H9 (cell line): Measurements from ENCODE around the gene SLC9A7. TPM values are rescaled to one million over a fixed set of nuclear protein-coding genes. Genes with fewer than 3 reads are reported as not detected.

ENCODE experiments used
- DNase-seq: peaks from one replicate; pipeline ENCODE4 v3.0.0-alpha.2; 2017
- H2AFZ ChIP-seq: one replicate; pipeline ENCODE4 v1.6.1; 2013; ENCODE audit warnings: mild to moderate bottlenecking, low read length, control low read depth, moderate library complexity
- H2AK5ac ChIP-seq: 2 replicates; pipeline ENCODE4 v1.6.1; 2013; ENCODE audit warnings: low read length, control low read depth, mixed read lengths; ENCODE audit not compliant: insufficient read length
- H2BK120ac ChIP-seq: one replicate; pipeline ENCODE4 v1.6.1; 2013; ENCODE audit warnings: low read depth, mild to moderate bottlenecking, low read length, control low read depth, inconsistent platforms; ENCODE audit not compliant: poor library complexity, severe bottlenecking
- H2BK12ac ChIP-seq: 2 replicates; pipeline ENCODE4 v1.6.1; 2013; ENCODE audit warnings: low read length, control low read depth, mixed read lengths, low read depth; ENCODE audit not compliant: insufficient read length
- H2BK15ac ChIP-seq: 2 replicates; pipeline ENCODE4 v1.6.1; 2013; ENCODE audit warnings: low read depth, low read length, control low read depth
- H2BK20ac ChIP-seq: one replicate; pipeline ENCODE4 v1.6.1; 2013; ENCODE audit warnings: low read depth, mild to moderate bottlenecking, low read length, control low read depth, inconsistent platforms; ENCODE audit not compliant: poor library complexity, severe bottlenecking
- H2BK5ac ChIP-seq: 2 replicates; pipeline ENCODE4 v1.6.1; 2013; ENCODE audit warnings: low read length, control low read depth, mixed read lengths; ENCODE audit not compliant: insufficient read length
- H3K14ac ChIP-seq: 2 replicates; pipeline ENCODE4 v1.6.1; 2013; ENCODE audit warnings: low read length, control low read depth; ENCODE audit not compliant: insufficient read depth
- H3K18ac ChIP-seq: 2 replicates; pipeline ENCODE4 v1.6.1; 2013; ENCODE audit warnings: low read depth, mild to moderate bottlenecking, mixed read lengths, low read length, control low read depth; ENCODE audit not compliant: insufficient read length
- H3K23ac ChIP-seq: 2 replicates; pipeline ENCODE4 v1.6.1; 2013; ENCODE audit warnings: low read length, control low read depth, mixed read lengths, low read depth; ENCODE audit not compliant: insufficient read length
- H3K23me2 ChIP-seq: 2 replicates; pipeline ENCODE4 v1.6.1; 2013; ENCODE audit warnings: low read depth, mild to moderate bottlenecking, mixed read lengths, low read length, control low read depth; ENCODE audit not compliant: insufficient read length, poor library complexity, severe bottlenecking
- H3K27ac ChIP-seq: 2 replicates; pipeline ENCODE4 v1.5.1; 2013; ENCODE audit warnings: low read length, control low read depth, mixed read lengths, low read depth; ENCODE audit not compliant: insufficient read length
- H3K27me3 ChIP-seq: 2 replicates; pipeline ENCODE4 v1.6.1; 2013; ENCODE audit warnings: low read length, control low read depth, inconsistent platforms; ENCODE audit not compliant: insufficient read depth
- H3K4ac ChIP-seq: 2 replicates; pipeline ENCODE4 v1.6.1; 2013; ENCODE audit warnings: low read depth, mild to moderate bottlenecking, control low read depth, inconsistent platforms, low read length, moderate library complexity
- H3K4me1 ChIP-seq: 2 replicates; pipeline ENCODE4 v1.6.1; 2013; ENCODE audit warnings: low read length, control low read depth, inconsistent platforms; ENCODE audit not compliant: insufficient read depth
- H3K4me2 ChIP-seq: 2 replicates; pipeline ENCODE4 v1.6.1; 2013; ENCODE audit warnings: low read length, control low read depth, mixed read lengths; ENCODE audit not compliant: insufficient read length, insufficient read depth
- H3K56ac ChIP-seq: 2 replicates; pipeline ENCODE4 v1.6.1; 2013; ENCODE audit warnings: low read depth, mild to moderate bottlenecking, mixed read lengths, low read length, control low read depth; ENCODE audit not compliant: insufficient read length
- H3K79me1 ChIP-seq: 2 replicates; pipeline ENCODE4 v1.6.1; 2013; ENCODE audit warnings: low read depth, mild to moderate bottlenecking, moderate library complexity, low read length, control low read depth, inconsistent platforms; ENCODE audit not compliant: insufficient read depth, poor library complexity, severe bottlenecking
- H3K79me2 ChIP-seq: 2 replicates; pipeline ENCODE4 v1.6.1; 2013; ENCODE audit warnings: low read length, control low read depth, inconsistent platforms; ENCODE audit not compliant: insufficient read depth
- H3K9ac ChIP-seq: 2 replicates; pipeline ENCODE4 v1.6.1; 2013; ENCODE audit warnings: low read length, control low read depth, mixed read lengths; ENCODE audit not compliant: insufficient read length; ENCODE audit errors: extremely low read depth
- H3K9me3 ChIP-seq: one replicate; pipeline ENCODE4 v1.6.1; 2013; ENCODE audit warnings: low read depth, low read length, inconsistent platforms; ENCODE audit not compliant: control insufficient read depth
- H3T11ph ChIP-seq: one replicate; pipeline ENCODE4 v1.6.1; 2013; ENCODE audit warnings: mild to moderate bottlenecking, low read length, control low read depth, inconsistent platforms
- H4K20me1 ChIP-seq: one replicate; pipeline ENCODE4 v1.6.1; 2013; ENCODE audit not compliant: control insufficient read depth, insufficient read length, insufficient read depth
- H4K5ac ChIP-seq: 2 replicates; pipeline ENCODE4 v1.6.1; 2013; ENCODE audit warnings: low read depth, mild to moderate bottlenecking, mixed read lengths, low read length, control low read depth; ENCODE audit not compliant: insufficient read length
- H4K8ac ChIP-seq: replicated peaks from 2 replicates; pipeline ENCODE4 v1.6.1; 2013; ENCODE audit warnings: low read length, control low read depth, mixed read lengths, low read depth; ENCODE audit not compliant: insufficient read length
- H4K91ac ChIP-seq: 2 replicates; pipeline ENCODE4 v1.6.1; 2013; ENCODE audit warnings: low read depth, mild to moderate bottlenecking, moderate library complexity, mixed read lengths, low read length, control low read depth; ENCODE audit not compliant: insufficient read length
- H3K27ac Mint-ChIP-seq, 3 experiments: 2 replicates in 2 of 3; 3 replicates in 1 of 3; pipeline ENCODE4 v1.8.0; 2020 to 2021; ENCODE audit warnings: mixed read lengths in 3 of 3, mild to moderate bottlenecking in 1 of 3, moderate library complexity in 1 of 3
- H3K27me3 Mint-ChIP-seq: 2 replicates; pipeline ENCODE4 v1.8.0; 2021; ENCODE audit warnings: low read depth, mild to moderate bottlenecking, moderate library complexity, mixed read lengths
- H3K36me3 Mint-ChIP-seq, 3 experiments: 2 replicates in 2 of 3; 3 replicates in 1 of 3; pipeline ENCODE4 v1.8.0; 2020 to 2021; ENCODE audit warnings: low read depth in 3 of 3, mixed read lengths in 3 of 3; ENCODE audit not compliant: insufficient read depth in 1 of 3
- H3K4me1 Mint-ChIP-seq, 2 experiments: 2 replicates each; pipeline ENCODE4 v1.8.0; 2020; ENCODE audit warnings: mixed read lengths in 2 of 2
- H3K4me3 Mint-ChIP-seq, 2 experiments: 2 replicates in 1 of 2; 3 replicates in 1 of 2; pipeline ENCODE4 v1.8.0; 2020 to 2021; ENCODE audit warnings: mild to moderate bottlenecking in 2 of 2, mixed read lengths in 2 of 2, moderate library complexity in 1 of 2
- H3K9me3 Mint-ChIP-seq, 2 experiments: 2 replicates in 1 of 2; 3 replicates in 1 of 2; pipeline ENCODE4 v1.8.0; 2020; ENCODE audit warnings: mild to moderate bottlenecking in 2 of 2, mixed read lengths in 2 of 2, moderate library complexity in 1 of 2
- WGBS: extraction: QIAGEN DNeasy Blood & Tissue Kit; methylation state at CpG from one replicate; pipeline ENCODE4 v1.1.7; 2013; ENCODE audit warnings: missing lambda C conversion rate, low lambda C conversion rate, mixed read lengths; ENCODE audit not compliant: insufficient read length; ENCODE audit errors: extremely low coverage; 5-methylcytosine and 5-hydroxymethylcytosine counted together
- total RNA-seq: library from RNA; stranded (reverse); gene quantifications from 2 replicates; pipeline ENCODE4 v1.2.1, GENCODE V29; 2021
- TF ChIP-seq, protein P1 (sequence below): fragments of 200-600 bp; sonication (generic); conservative IDR thresholded peaks from 3 replicates; pipeline ENCODE4 v1.8.0; 2021; ENCODE audit warnings: antibody characterized with exemption, mild to moderate bottlenecking

Gene SLC9A7
- total RNA-seq, 1 experiment from 2014 or later = 5.9 TPM

DNA sequence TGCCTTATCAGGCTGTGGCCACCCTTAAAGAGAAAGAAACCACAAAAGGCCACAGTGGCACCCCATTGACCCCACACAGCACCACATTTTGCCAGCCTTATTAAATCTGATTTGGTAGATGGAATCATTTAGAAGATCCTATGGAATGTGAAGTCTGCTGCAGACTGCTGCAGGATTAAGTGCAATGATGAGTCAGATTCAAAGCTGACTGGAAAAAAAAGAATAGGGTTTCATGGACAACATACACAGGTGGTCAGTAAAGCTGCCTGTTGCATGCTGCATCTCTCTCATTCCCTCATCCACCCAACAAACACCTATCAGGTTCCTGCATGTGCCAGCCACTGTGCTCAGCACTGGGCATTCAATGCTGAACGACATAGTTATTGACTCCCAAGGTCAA lies 128.8 kb downstream of the SLC9A7 start:
- Histone ChIP-seq H2AFZ (no peak overlapping the region), H4K5ac (no peak overlapping the region), H2BK20ac (no peak overlapping the region), H3K18ac (no peak overlapping the region), H3K27ac (no peak overlapping the region), H2AK5ac (no peak overlapping the region), H3K4ac (no peak overlapping the region), H3K23ac (no peak overlapping the region), H2BK120ac (no peak overlapping the region), H2BK5ac (no peak overlapping the region), H2BK15ac (no peak overlapping the region), H4K91ac (no peak overlapping the region), H3K23me2 (no peaks in the 10 kb centered on the region), H3T11ph (no peak overlapping the region), H4K8ac (no peak overlapping the region), H3K14ac (no peak overlapping the region), H3K56ac (no peak overlapping the region), H3K27me3 (no peaks in the 10 kb centered on the region; the same call in 1 of the 2 replicates), H4K20me1 (no peaks in the 10 kb centered on the region), H3K4me1 (peaks cover 4% of the 10 kb centered on the region; the same call in 1 of the 2 replicates), H3K4me2 (no peak overlapping the region), H3K9me3 (peaks cover 34% of the 10 kb centered on the region), H3K9ac (no peak overlapping the region), H2BK12ac (no peak overlapping the region), H3K79me1 (no peaks in the 10 kb centered on the region), H3K79me2 (no peaks in the 10 kb centered on the region)
- Mint-ChIP-seq H3K36me3 (peaks cover 9 to 38% (median 35%) of the 10 kb centered on the region in 3 experiments; a peak in 6 of 7 replicates), H3K4me3 (no peak overlapping the region), H3K9me3 (peaks cover 70 to 73% of the 10 kb centered on the region in 2 experiments), H3K4me1 (peaks cover 14 to 16% of the 10 kb centered on the region in 2 experiments), H3K27me3 (no peaks in the 10 kb centered on the region; the same call in 1 of the 2 replicates), H3K27ac (no peak overlapping the region)
- DNase-seq = no peak
- TF ChIP-seq, protein P1, sequence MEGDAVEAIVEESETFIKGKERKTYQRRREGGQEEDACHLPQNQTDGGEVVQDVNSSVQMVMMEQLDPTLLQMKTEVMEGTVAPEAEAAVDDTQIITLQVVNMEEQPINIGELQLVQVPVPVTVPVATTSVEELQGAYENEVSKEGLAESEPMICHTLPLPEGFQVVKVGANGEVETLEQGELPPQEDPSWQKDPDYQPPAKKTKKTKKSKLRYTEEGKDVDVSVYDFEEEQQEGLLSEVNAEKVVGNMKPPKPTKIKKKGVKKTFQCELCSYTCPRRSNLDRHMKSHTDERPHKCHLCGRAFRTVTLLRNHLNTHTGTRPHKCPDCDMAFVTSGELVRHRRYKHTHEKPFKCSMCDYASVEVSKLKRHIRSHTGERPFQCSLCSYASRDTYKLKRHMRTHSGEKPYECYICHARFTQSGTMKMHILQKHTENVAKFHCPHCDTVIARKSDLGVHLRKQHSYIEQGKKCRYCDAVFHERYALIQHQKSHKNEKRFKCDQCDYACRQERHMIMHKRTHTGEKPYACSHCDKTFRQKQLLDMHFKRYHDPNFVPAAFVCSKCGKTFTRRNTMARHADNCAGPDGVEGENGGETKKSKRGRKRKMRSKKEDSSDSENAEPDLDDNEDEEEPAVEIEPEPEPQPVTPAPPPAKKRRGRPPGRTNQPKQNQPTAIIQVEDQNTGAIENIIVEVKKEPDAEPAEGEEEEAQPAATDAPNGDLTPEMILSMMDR = no peak
- WGBS = no CpG with 5 or more reads among the region's 1 CpG
